ENCODE measurements around the gene DEXI.

DNA sequence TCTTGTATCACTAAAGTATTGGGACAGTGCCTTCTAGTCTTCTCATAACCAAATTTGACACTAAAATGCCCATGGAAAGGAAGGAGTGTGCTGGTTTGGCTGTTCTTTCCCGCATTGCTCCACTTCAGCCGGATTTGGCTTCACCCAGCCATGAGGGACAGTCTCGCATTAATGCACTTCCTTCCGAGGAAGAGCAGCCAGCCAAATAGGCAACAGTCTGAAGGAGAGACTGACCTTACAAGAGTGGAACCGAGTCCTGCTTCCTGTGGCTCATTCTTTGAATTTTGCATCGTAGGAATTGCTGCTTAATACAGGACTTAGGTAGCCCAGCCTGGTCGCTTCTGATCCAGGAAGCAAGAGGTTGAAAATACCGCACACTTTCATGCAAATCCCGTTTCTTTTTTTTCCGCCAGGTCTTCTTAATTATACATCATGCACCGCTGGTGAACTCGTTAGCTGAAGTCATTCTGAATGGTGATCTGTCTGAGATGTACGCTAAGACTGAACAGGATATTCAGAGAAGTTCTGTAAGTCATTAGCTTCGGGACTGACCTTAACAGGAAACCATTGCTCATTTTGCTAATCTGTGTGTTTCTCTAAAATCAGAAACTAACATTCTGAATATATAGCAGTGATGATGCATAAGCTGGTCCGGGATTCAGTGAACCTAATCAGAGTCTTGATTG lies 40.3 kb upstream of the DEXI start:
- TF ChIP-seq, protein P1, sequence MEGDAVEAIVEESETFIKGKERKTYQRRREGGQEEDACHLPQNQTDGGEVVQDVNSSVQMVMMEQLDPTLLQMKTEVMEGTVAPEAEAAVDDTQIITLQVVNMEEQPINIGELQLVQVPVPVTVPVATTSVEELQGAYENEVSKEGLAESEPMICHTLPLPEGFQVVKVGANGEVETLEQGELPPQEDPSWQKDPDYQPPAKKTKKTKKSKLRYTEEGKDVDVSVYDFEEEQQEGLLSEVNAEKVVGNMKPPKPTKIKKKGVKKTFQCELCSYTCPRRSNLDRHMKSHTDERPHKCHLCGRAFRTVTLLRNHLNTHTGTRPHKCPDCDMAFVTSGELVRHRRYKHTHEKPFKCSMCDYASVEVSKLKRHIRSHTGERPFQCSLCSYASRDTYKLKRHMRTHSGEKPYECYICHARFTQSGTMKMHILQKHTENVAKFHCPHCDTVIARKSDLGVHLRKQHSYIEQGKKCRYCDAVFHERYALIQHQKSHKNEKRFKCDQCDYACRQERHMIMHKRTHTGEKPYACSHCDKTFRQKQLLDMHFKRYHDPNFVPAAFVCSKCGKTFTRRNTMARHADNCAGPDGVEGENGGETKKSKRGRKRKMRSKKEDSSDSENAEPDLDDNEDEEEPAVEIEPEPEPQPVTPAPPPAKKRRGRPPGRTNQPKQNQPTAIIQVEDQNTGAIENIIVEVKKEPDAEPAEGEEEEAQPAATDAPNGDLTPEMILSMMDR (IDR thresholded peaks at IDR 0.05), result no peak
- TF ChIP-seq EP300 (IDR thresholded peaks at IDR 0.05), result no peak
